ENCODE results near the gene ADM5. TPM values are rescaled to one million over a fixed set of nuclear protein-coding genes. Genes with fewer than 3 reads are reported as not detected.

The ADM5 gene
- polyA plus RNA-seq, 1 of the 3 experiments (the other 2 are of a cell fraction) = 1.3 TPM

GRCh38 chr19:49646586-49646985 lies 42.8 kb upstream of the ADM5 start:
- H3K79me2 ChIP-seq (ENCODE audit: insufficient read depth) = peaks cover 86% of the 10 kb centered on the region
- H3K4me1 ChIP-seq (ENCODE audit: control insufficient read depth in 1 of 2, insufficient read depth in 2 of 2, low read depth in 1 of 2, low read length in 1 of 2) = peaks cover 0 to 15% of the 10 kb centered on the region in 2 experiments; a peak in 3 of 4 replicates

More at GRCh38 chr19:49646586-49646985, 42.8 kb upstream of the ADM5 start:
- Histone ChIP-seq H3F3A (replicated peaks; ENCODE audit: insufficient read depth) (peaks cover under 1% of the 10 kb centered on the region), H4K20me1 (ENCODE audit: insufficient read depth) (peaks cover 19% of the 10 kb centered on the region), H3K27me3 (ENCODE audit: insufficient read depth) (no peaks in the 10 kb centered on the region), H3K36me3 (replicated peaks in 1 of 2; ENCODE audit: control insufficient read depth in 1 of 2, insufficient read depth in 2 of 2, low read length in 1 of 2) (peaks cover 29 to 46% of the 10 kb centered on the region in 2 experiments), H3K27ac (ENCODE audit: low read depth in 2 of 2, low read length in 1 of 2) (no peak overlapping the region), H3K9me3 (no peaks in the 10 kb centered on the region), H3K9me2 (no peaks in the 10 kb centered on the region), H3K9ac (no peak overlapping the region), H2AFZ (ENCODE audit: low read depth) (no peak overlapping the region), H3K4me2 (no peak overlapping the region), H3K4me3 (ENCODE audit: low read depth in 2 of 2, low read length in 1 of 2) (no peak overlapping the region)
- ChIA-PET CTCF (interaction anchor here (1.1 kb wide), 1 partner anchor 26 kb away, joined by 3 read pairs; no protein-coding TSS in a partner anchor), POLR2A (interaction anchor here (1.7 kb wide), 1 partner anchor 17 kb away, joined by 7 read pairs; no protein-coding TSS in a partner anchor)
- WGBS (ENCODE audit: low lambda C conversion rate) = 96% methylated on average over 14 of the region's 17 CpGs
- no peak for DNase-seq
- no peak for TF ChIP-seq NRF1 (IDR thresholded peaks at IDR 0.05; ENCODE audit: low read depth, low read length)
- no peak for TF ChIP-seq RXRA (IDR thresholded peaks at IDR 0.05; ENCODE audit: borderline replicate concordance, low read depth)
- TF ChIP-seq ELF1 (IDR thresholded peaks at IDR 0.05) = no peak
- TF ChIP-seq NFIC (IDR thresholded peaks at IDR 0.05; ENCODE audit: borderline replicate concordance) = no peak
- TF ChIP-seq TAF1 (IDR thresholded peaks at IDR 0.05; ENCODE audit: borderline replicate concordance, low read depth, low read length) = no peak
- TF ChIP-seq REST (IDR thresholded peaks at IDR 0.05; ENCODE audit: low read depth, low read length) = no peak
- no peak for TF ChIP-seq USF1 (IDR thresholded peaks at IDR 0.05; ENCODE audit: borderline replicate concordance, low read depth)
- no peak for TF ChIP-seq GABPA (IDR thresholded peaks at IDR 0.05; ENCODE audit: low read depth)
- TF ChIP-seq CTCF (IDR thresholded peaks at IDR 0.05) = no peak
- TF ChIP-seq CHD2 (IDR thresholded peaks at IDR 0.05; ENCODE audit: low read length, partially characterized antibody) = no peak
- no peak for TF ChIP-seq RCOR1 (IDR thresholded peaks at IDR 0.05; ENCODE audit: low read length)
- TF ChIP-seq SMC3 (IDR thresholded peaks at IDR 0.05; ENCODE audit: low read depth, low read length) = no peak
- no peak for TF ChIP-seq FOXJ3 (CRISPR knock-in tag; IDR thresholded peaks at IDR 0.05)
- TF ChIP-seq JUND (IDR thresholded peaks at IDR 0.05) = no peak
- no peak for TF ChIP-seq RFX5 (IDR thresholded peaks at IDR 0.05; ENCODE audit: low read length)
- no peak for TF ChIP-seq SIN3A (IDR thresholded peaks at IDR 0.05; ENCODE audit: borderline replicate concordance, low read depth, low read length)
